ENCODE results near the gene ADAMTS10. TPM values are rescaled to one million over a fixed set of nuclear protein-coding genes. Genes with fewer than 3 reads are reported as not detected.
A peak's percentile ranks its signal among the peaks of the same experiment; 100 is the strongest.

Gene ADAMTS10
- total and polyA plus RNA-seq, 2 of the 13 experiments (the other 11 are each of a cell fraction or from before 2014, with no cell fraction given): 0.49 to 1.7 TPM

DNA sequence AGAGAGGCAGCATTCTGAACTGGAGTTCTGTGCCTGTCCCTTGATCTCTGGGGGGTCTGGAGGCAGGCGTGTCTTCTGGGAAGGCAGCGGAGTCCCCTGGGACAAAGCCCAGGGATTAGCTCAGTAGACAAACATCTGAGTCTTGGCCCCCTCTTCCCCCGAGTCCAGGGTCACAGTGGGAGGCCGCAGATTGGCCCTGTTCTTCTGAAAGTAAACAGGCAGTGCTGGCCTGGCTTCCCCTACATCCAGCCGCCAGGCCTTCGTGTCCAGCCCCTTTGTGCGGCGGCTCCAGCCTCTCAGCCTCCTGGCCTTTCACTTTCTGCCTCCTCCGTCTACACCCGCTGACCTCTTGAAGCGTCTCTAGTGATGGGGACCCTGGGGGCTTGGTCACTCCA lies 20.9 kb upstream of the ADAMTS10 start (continued):
- TF ChIP-seq, protein P1, sequence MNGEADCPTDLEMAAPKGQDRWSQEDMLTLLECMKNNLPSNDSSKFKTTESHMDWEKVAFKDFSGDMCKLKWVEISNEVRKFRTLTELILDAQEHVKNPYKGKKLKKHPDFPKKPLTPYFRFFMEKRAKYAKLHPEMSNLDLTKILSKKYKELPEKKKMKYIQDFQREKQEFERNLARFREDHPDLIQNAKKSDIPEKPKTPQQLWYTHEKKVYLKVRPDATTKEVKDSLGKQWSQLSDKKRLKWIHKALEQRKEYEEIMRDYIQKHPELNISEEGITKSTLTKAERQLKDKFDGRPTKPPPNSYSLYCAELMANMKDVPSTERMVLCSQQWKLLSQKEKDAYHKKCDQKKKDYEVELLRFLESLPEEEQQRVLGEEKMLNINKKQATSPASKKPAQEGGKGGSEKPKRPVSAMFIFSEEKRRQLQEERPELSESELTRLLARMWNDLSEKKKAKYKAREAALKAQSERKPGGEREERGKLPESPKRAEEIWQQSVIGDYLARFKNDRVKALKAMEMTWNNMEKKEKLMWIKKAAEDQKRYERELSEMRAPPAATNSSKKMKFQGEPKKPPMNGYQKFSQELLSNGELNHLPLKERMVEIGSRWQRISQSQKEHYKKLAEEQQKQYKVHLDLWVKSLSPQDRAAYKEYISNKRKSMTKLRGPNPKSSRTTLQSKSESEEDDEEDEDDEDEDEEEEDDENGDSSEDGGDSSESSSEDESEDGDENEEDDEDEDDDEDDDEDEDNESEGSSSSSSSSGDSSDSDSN (CRISPR knock-in tag; IDR thresholded peaks at IDR 0.05): peak; percentile 78
- TF ChIP-seq ZBTB7A (CRISPR knock-in tag; IDR thresholded peaks at IDR 0.05): peak; percentile 88
- no peak for TF ChIP-seq ZSCAN31 (CRISPR knock-in tag; IDR thresholded peaks at IDR 0.05; ENCODE audit: low read depth)
- TF ChIP-seq ATAD3A (CRISPR knock-in tag; IDR thresholded peaks at IDR 0.05): no peak
- no peak for TF ChIP-seq JUNB (CRISPR knock-in tag; IDR thresholded peaks at IDR 0.05; ENCODE audit: borderline replicate concordance)
- TF ChIP-seq ZNF780A (CRISPR knock-in tag; IDR thresholded peaks at IDR 0.05): no peak
- TF ChIP-seq, protein P2, sequence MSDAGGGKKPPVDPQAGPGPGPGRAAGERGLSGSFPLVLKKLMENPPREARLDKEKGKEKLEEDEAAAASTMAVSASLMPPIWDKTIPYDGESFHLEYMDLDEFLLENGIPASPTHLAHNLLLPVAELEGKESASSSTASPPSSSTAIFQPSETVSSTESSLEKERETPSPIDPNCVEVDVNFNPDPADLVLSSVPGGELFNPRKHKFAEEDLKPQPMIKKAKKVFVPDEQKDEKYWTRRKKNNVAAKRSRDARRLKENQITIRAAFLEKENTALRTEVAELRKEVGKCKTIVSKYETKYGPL (CRISPR knock-in tag; IDR thresholded peaks at IDR 0.05): no peak
- no peak for TF ChIP-seq POLR2AphosphoS5 (IDR thresholded peaks at IDR 0.05; ENCODE audit: low read depth, low read length)
- TF ChIP-seq ZNF878 (CRISPR knock-in tag; IDR thresholded peaks at IDR 0.05): no peak; the same call in 1 of the 2 replicates
- no peak for TF ChIP-seq NFE2 (CRISPR knock-in tag; IDR thresholded peaks at IDR 0.05)
- TF ChIP-seq, protein P3, sequence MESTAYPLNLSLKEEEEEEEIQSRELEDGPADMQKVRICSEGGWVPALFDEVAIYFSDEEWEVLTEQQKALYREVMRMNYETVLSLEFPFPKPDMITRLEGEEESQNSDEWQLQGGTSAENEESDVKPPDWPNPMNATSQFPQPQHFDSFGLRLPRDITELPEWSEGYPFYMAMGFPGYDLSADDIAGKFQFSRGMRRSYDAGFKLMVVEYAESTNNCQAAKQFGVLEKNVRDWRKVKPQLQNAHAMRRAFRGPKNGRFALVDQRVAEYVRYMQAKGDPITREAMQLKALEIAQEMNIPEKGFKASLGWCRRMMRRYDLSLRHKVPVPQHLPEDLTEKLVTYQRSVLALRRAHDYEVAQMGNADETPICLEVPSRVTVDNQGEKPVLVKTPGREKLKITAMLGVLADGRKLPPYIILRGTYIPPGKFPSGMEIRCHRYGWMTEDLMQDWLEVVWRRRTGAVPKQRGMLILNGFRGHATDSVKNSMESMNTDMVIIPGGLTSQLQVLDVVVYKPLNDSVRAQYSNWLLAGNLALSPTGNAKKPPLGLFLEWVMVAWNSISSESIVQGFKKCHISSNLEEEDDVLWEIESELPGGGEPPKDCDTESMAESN (CRISPR knock-in tag; conservative IDR thresholded peaks at IDR 0.05): no peak; the same call in 1 of the 2 replicates
- TF ChIP-seq, protein P4, sequence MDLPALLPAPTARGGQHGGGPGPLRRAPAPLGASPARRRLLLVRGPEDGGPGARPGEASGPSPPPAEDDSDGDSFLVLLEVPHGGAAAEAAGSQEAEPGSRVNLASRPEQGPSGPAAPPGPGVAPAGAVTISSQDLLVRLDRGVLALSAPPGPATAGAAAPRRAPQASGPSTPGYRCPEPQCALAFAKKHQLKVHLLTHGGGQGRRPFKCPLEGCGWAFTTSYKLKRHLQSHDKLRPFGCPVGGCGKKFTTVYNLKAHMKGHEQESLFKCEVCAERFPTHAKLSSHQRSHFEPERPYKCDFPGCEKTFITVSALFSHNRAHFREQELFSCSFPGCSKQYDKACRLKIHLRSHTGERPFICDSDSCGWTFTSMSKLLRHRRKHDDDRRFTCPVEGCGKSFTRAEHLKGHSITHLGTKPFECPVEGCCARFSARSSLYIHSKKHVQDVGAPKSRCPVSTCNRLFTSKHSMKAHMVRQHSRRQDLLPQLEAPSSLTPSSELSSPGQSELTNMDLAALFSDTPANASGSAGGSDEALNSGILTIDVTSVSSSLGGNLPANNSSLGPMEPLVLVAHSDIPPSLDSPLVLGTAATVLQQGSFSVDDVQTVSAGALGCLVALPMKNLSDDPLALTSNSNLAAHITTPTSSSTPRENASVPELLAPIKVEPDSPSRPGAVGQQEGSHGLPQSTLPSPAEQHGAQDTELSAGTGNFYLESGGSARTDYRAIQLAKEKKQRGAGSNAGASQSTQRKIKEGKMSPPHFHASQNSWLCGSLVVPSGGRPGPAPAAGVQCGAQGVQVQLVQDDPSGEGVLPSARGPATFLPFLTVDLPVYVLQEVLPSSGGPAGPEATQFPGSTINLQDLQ (CRISPR knock-in tag; IDR thresholded peaks at IDR 0.05): 0 out of 2 replicates have a peak, but pooled peaks have one; percentile 24
- TF ChIP-seq, protein P5, sequence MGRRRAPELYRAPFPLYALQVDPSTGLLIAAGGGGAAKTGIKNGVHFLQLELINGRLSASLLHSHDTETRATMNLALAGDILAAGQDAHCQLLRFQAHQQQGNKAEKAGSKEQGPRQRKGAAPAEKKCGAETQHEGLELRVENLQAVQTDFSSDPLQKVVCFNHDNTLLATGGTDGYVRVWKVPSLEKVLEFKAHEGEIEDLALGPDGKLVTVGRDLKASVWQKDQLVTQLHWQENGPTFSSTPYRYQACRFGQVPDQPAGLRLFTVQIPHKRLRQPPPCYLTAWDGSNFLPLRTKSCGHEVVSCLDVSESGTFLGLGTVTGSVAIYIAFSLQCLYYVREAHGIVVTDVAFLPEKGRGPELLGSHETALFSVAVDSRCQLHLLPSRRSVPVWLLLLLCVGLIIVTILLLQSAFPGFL (CRISPR knock-in tag; IDR thresholded peaks at IDR 0.05): no peak
- TF ChIP-seq KLF15 (CRISPR knock-in tag; IDR thresholded peaks at IDR 0.05; ENCODE audit: borderline replicate concordance): no peak
- peak; percentile 80 for TF ChIP-seq ZFX (CRISPR knock-in tag; IDR thresholded peaks at IDR 0.05; ENCODE audit: low read depth)
- no peak for TF ChIP-seq ZNF841 (CRISPR knock-in tag; IDR thresholded peaks at IDR 0.05; ENCODE audit: borderline replicate concordance)
- TF ChIP-seq ZSCAN30 (CRISPR knock-in tag; IDR thresholded peaks at IDR 0.05): no peak
- 0 out of 2 replicates have a peak, but pooled peaks have one; percentile 31 for TF ChIP-seq KMT2A (CRISPR knock-in tag; IDR thresholded peaks at IDR 0.05)
- TF ChIP-seq, protein P6, sequence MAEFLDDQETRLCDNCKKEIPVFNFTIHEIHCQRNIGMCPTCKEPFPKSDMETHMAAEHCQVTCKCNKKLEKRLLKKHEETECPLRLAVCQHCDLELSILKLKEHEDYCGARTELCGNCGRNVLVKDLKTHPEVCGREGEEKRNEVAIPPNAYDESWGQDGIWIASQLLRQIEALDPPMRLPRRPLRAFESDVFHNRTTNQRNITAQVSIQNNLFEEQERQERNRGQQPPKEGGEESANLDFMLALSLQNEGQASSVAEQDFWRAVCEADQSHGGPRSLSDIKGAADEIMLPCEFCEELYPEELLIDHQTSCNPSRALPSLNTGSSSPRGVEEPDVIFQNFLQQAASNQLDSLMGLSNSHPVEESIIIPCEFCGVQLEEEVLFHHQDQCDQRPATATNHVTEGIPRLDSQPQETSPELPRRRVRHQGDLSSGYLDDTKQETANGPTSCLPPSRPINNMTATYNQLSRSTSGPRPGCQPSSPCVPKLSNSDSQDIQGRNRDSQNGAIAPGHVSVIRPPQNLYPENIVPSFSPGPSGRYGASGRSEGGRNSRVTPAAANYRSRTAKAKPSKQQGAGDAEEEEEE (CRISPR knock-in tag; IDR thresholded peaks at IDR 0.05; ENCODE audit: borderline replicate concordance): 0 out of 2 replicates have a peak, but pooled peaks have one; percentile 68
- no peak for TF ChIP-seq THYN1 (CRISPR knock-in tag; IDR thresholded peaks at IDR 0.05; ENCODE audit: borderline replicate concordance, low read depth)

All from HepG2 (cell line).